ENCODE data around the gene KRTAP22-2.

The KRTAP22-2 gene

GRCh38 chr21:30561264-30561895 is 28.8 kb downstream of the KRTAP22-2 start, which contains the start of gene KRTAP19-7:
TSS of gene KRTAP19-7 (minus strand) at chr21:30561314. CDS start at chr21:30561289, 25 bp downstream.
- no peak for DNase-seq (ENCODE audit: low spot score)
- CTCF ChIA-PET = no interaction called here
- no peak within 1 kb of the TSS for H3K27ac ChIP-seq
- TF ChIP-seq CTCF (conservative IDR thresholded peaks at IDR 0.05; ENCODE audit: low read depth) = no peak
- POLR2A ChIA-PET (ENCODE audit: low non-redundant PET) = no interaction called here

- no peak overlapping the region for H3K27ac ChIP-seq
- CTCF ChIA-PET = no interaction called here
- DNase-seq (ENCODE audit: low spot score) = no peak
- POLR2A ChIA-PET (ENCODE audit: low non-redundant PET) = no interaction called here
- no peak for TF ChIP-seq CTCF (conservative IDR thresholded peaks at IDR 0.05; ENCODE audit: low read depth)
Observed at GRCh38 chr21:30555095-30555494, 35.1 kb downstream of the KRTAP22-2 start.

- no peak for TF ChIP-seq CTCF (conservative IDR thresholded peaks at IDR 0.05; ENCODE audit: low read depth)
- no peak for DNase-seq (ENCODE audit: low spot score)
- CTCF ChIA-PET = no interaction called here
- POLR2A ChIA-PET (ENCODE audit: low non-redundant PET) = no interaction called here
- no peak overlapping the region for H3K27ac ChIP-seq
Observed at GRCh38 chr21:30552782-30553181, 37.4 kb downstream of the KRTAP22-2 start.

- DNase-seq (ENCODE audit: low spot score) = no peak
- CTCF ChIA-PET = interaction anchor here (0.7 kb wide), 1 partner anchor 108 kb away, joined by 4 read pairs; no protein-coding TSS in a partner anchor
- POLR2A ChIA-PET (ENCODE audit: low non-redundant PET) = no interaction called here
- H3K27ac ChIP-seq = no peak within 1 kb of the TSS
- TF ChIP-seq CTCF (conservative IDR thresholded peaks at IDR 0.05; ENCODE audit: low read depth) = no peak
Observed at GRCh38 chr21:30541764-30542163, 48.4 kb downstream of the KRTAP22-2 start, which contains the start of gene KRTAP19-6. TSS of gene KRTAP19-6 (minus strand) at chr21:30541864. CDS start at chr21:30541833, 31 bp downstream.
